Occipital lobe (tissue), 2 donors: Measurements from ENCODE around the gene SEC61G. TPM values are rescaled to one million over a fixed set of nuclear protein-coding genes. Genes with fewer than 3 reads are reported as not detected.

Experiments used
- DNase-seq: peaks from one replicate; lab custom pipeline; 2025; lab: John Stamatoyannopoulos, UW
- total RNA-seq: library from RNA; depleted of rRNA; stranded (reverse); fragments of >200 nt; gene quantifications from one replicate; pipeline ENCODE4 v1.2.3, GENCODE V29; 2014

Gene SEC61G
- total RNA-seq, 1 donor from 2014 or later: 124 TPM

DNA sequence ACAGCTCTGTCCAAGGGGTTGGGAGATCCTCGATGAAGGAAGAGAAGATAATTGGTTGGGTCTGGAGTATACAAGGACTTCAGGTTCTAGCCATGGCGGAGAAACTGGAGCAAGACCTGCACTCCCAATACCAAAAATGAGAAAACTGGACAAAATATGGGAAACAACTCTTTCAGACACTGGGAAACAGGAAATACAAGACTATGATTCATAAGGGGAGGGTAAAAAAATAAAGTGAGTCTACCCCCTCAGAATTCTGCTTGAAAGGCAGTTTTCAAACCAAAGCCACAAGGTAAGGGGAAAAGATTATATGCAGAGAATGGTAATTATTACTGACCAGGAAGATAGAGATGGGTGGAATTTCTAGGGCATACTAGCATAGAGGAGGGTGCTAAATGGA, 10.2 kb upstream of the SEC61G start:
- DNase-seq: no peak

DNA sequence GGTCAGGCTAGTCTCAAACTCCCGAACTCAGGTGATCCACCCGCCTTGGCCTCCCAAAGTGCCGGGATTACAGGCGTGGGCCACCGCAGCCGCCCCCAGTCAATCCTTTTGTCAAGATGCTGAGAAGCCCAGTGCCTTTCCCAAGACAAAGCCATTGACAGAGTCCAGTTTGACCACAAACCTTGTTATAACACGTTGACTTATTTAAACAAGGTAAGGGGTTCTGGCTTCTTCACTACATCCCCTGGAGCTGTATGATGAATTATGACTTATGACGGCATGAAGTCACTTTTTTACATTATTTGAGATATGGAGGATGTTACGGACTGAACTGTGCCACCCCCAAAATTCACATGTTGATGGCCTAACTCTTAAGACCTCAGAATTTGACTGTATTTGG, 5.8 kb upstream of the SEC61G start:
- no peak for DNase-seq

DNA sequence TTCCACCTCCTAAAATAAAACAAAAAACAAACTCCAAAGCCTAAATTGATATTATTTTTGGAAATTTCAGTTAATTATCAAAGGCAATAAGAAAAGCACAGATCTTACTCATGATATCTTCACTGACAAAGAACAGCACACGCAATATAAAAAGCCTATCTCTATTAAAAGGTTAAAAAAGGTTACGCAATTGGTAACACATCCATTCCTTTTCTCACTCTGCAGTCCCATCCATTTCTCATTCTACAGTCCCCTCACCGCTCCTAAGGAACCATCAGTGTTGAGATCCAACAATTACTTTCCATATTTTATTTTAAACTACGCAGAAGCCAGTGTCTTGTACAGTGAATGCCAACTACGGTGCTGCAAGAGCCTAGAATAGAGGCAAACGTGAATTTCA, 1.3 kb downstream of the SEC61G start:
- no peak for DNase-seq

DNA sequence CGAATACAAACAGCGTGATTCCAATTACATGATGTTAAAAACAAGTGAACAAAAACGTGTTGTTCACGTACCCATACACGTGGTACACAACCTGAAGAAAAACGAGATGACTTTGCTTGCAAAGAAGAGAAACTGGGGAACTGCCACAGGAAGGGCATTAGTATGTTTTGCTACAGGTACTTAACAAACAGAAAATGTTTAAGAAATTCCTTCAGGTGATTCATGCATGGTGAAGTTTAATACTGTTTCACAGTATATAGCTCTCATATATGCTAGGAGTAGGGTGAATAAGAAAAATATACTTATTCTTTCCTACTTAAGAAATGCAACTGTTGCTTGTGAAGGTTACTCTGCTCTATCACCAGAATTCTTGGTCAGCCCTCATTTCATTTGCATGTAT, 9.8 kb downstream of the SEC61G start:
- DNase-seq: no peak

DNA sequence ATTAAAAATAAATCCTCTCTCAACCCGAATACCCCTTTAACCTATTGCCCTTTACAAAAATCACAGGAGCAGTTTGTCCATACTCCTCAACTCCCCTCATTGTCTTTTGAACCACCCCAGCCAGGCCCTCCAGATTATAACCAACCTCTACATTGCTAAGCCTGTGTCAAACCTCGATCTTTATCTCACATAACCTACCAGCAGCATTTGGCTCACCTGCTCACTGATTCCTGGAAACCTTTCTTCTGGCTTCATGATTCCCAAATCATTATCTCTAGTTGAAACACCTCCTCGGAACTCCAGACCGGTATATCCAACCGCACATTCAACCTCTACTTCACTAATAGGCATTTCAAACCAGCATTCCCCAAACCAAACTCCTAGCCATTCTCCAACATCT, 11.8 kb downstream of the SEC61G start:
- no peak for DNase-seq

DNA sequence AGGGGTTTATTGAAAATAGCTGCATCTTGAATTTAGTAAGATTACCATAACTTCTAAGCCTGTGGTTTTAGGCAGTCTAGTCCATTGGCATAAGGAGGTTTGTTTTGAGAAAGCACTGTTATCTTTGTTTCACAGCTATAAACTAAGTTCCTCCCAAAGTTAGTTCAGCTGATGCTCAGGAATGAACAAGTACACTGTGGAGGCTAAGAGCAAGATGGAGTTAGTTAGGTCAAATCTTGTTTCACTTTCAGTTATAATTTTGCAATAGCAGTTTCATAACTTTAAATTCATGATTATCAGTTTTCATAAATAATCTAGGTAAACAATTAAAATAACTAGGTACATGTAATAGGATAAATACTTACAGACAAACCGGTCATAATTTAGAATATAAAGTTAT, 15.4 kb downstream of the SEC61G start:
- DNase-seq: no peak

DNA sequence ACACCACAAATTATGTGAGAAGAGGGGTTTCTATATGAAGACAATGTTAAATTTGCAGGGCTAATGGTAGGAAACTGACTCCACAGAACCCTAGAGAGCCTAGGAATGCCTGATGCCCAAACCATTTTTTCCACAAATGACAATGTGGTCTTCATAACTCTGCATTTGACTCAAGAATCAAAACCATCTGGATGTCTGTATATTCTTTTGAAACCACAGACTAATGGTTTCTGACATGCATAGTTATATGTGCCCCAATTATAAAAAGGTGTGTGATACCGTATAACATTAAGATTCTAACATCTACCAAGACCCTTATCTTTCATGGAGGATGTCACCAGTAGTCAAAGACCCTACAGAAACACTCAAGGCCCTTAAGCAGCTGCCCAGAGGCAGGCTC, 20.3 kb downstream of the SEC61G start:
- DNase-seq: no peak

DNA sequence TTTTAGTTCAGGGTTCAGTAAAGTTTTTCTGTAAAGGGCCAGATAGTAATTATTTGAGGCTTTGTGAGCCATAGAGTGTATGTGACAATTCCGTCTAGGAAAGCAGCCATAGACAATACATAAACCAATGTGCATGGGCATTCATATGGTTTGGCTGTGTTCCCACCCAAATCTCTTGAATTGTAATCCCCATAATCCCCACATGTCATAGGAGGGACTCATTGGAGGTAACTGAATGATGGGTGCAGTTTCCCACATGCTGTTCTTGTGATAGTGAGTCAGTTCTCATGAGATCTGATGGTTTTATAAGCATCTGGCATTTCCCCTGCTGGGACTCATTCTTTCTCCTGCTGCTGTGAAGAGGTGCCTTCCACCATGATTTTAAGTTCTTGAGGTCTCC, 29.9 kb downstream of the SEC61G start:
- DNase-seq: no peak

DNA sequence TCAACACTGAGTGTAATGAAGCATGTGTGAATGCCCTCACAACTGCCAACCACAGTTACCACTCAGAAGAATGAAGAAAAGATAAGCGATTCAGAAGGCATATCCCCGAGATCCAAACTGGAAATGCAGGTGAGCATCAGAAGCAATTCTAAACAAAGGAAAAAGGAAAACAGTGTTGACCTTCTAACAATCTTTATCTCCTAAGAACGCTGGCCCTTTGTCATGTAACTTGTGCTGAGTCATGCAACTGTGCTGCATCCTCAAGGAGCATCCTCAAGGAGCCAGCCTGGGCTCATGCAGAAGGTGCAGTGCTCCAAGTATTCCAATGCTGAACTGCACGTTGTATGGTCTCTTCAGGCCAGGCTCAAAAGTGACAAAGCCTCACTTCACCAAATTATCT, 30.6 kb downstream of the SEC61G start:
- no peak for DNase-seq

DNA sequence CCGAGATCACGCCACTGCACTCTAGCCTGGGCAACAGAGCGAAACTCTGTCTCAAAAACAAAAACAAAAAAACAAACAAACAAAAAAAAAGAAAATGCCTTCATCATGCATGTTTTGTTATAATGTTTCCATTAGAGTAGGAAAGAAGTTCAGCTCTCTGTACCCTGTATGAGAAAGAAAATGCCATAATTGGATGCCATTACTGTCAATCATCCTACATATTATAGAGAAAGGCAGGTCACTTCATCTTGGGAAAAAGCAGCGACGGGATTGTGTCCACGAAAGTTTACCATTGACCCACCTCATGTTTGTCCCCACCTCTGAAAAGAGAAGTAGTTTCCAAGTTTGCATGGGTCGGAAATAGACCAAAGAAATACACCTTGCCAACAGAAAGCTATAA, 33.8 kb downstream of the SEC61G start:
- no peak for DNase-seq

DNA sequence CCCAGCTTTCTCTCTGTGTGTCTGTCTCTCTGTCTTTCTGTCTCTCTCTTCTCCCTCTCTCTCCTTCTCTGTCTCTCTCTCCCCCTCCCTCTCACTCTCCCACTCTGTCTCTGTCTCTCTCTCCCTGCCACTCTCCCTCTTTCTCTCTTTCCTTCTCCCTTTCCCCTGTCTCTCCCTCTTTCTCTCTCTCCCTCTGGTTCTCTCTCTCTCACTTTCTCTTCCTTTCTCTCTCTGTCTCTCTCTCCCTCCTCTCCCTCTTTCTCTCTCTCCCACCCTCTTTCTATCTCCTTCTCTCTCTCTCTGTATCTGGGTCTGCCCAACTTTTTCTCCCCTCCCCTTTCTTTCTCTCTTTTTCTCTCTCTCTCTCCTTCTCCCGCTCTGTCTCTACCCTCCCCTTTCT, 36.5 kb downstream of the SEC61G start:
- DNase-seq: no peak

DNA sequence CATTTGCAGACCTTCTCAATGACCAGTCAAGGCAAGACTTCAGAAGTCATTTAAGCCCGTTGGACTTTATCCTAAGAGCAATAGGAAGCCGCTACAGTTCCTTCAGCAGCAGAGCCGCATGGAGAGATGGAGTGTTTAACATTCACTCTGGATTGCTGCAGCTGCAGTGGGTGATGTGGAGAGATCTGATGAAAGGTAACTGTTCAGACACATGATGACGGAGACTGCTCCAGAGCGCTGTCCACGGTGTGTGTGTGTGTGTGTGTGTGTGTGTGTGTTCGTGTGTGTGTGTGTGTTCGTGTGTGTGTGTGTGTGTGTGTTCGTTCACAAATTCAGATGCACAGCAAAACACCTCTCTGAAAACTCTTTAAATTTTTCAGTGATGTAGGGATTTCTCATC, 37.0 kb downstream of the SEC61G start:
- DNase-seq: no peak

DNA sequence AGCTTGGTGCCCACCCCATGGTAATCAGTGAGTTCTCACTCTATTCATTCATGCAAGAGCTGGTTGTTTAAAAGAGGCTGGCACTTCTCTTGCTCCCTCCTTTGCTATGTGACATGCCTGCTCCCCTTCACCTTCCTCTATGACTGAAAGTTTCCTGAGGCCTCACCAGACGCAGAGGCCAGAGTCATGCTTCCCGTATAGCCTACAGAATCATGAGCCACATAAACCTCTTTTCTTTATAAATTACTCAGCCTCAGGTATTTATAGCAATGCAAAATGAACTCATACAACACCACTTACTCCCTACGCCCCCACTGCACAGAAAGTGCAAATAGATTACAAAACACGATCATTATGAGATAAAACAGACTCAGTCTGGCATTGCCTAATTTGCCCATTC, 39.0 kb downstream of the SEC61G start:
- no peak for DNase-seq

DNA sequence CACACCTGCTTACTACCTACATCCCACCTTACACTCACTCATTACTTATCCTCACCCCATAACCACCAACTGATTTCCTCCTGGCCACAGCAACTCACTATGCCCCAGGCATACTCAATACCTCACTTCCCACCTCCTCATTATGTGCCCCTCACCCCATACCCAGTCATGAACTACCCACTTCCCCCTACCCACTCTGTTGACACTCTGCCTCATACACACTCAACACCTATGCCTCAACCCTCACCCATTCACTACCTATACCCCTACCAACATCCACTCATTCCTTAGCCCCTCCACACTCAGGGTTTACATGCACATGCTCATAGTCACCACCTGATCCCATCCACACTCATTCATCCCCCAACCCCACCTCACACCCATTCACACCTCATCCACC, 39.6 kb downstream of the SEC61G start:
- no peak for DNase-seq

DNA sequence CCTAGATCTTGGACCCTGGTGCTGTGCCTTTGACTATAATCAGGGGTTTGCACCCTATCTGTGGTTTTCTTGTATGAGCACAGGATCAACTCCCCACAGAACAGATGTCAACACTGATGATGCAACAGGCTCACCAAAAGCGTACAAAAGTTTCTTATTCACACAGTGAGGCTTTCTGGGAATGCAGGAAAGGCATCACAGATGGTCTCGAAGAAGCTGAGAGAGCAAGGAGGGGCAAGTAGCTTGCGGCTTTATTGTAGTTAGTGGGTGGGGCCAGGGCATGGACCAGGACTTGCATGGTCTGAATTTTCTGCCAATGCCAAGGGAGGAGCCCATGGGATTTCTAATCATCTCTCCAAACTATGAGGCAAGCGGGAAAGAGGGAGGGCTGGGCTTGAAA, 46.2 kb downstream of the SEC61G start:
- no peak for DNase-seq

DNA sequence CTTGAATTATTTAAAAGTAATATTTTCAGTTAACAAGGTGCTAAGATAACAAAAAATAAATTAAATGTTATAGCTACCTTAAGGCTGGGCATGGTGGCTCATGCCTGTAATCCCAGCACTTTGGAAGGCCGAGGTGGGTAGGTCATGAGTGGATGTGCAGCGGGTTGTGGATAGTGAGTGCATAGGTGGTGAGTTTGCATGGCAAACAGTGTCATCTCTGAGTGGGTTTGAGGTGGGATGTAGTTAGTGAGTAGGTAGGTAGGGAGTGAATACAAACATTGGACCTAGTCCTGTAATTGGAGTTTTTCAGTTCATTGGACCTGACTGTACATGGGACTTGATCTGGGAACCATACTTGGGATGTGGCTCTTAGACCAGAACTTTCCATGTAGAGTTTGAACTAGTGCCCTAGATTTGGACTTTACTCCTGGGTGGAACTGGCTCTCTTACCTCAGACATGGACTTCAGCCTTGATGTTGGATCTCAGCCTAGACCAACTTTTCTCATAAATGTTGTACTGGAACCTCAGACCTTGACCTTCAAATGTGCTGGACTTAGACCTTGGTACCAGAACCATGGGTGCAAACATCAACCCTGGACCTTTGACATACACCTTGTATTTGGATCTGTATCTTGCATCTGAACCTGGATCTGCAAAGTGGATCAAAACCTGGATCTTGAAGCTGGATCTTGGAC, 47.0 kb downstream of the SEC61G start:
- DNase-seq: no peak

DNA sequence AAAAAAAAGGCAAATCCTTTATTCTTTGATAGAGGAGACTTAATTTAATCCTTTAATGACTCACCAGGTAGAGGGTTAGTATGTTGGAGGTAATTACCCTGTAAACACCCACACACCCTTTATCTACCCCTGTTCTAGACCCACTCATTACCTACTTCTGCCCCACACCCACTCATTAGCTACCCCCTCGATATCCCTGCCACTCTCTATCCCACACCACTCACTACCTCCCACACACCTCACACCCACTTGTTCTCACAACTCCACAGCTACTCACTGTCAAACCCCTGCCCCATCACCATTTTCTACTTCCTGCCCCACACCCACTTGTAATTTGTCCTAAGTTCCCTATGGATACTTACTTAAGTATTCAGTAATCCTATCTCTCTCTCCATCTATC, 49.7 kb downstream of the SEC61G start:
- no peak for DNase-seq

DNA sequence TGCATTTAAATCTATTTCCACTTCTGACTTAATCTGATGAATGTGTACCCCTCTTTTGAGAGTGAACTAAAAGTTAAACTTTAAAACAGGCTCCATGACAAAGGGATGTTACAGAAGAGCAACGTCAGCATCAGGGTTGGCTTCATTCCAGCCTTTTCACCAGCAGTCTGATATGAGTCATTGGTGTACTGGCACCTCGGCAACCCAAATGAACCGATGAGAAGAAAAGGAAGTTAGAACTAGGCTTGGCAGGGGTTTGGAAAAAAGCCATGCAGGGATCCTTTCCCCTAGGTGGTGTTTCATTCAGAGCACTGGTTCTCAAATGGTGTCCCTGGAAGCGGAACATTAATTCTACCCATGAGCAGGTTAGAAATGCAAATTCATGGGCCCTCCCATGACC, 53.6 kb downstream of the SEC61G start:
- no peak for DNase-seq

DNA sequence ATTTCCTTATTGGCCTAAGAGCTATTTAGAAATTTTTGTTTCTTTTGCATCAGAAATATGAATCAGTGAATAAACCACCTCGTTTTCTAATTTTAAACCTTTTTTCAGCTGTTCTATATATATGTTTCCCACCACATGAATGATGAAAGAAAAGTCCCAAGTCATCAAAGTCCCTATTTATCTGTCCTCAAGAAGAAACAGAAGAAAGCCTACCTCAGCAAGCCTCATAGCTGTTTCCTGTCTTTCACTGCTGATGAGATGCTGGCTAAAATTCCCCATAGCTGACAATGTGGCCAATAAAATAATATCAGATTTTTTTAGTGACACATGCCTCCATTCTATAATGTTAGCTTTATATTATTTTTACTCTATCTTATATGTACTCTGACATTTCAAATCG, 54.2 kb downstream of the SEC61G start:
- DNase-seq: no peak

Other genes starting within 250 kb of the SEC61G start
- 58.6 TPM for gene VSTM2A, start 216.8 kb downstream of the SEC61G start, total RNA-seq